Calu3 (cell line): ENCODE results near the gene CAMSAP1. TPM values are rescaled to one million over a fixed set of nuclear protein-coding genes. Genes with fewer than 3 reads are reported as not detected.
"Not testable (repeated sequence)": the region's sequence is repeated elsewhere in the genome, so short reads cannot be mapped to it uniquely, and the experiment has no call there.

Experiments
- BruUV-seq: library from RNA; stranded (reverse); fragments of 400-500 nt; replicated peaks from 2 replicates; lab custom pipeline; 2021; lab: Mats Ljungman, UMichigan
- CTCF ChIA-PET: fragments of 300-600 bp; sonication (Branson Sonifier 250); formaldehyde crosslinking; loops from one replicate; lab custom pipeline; 2022; ENCODE audit warnings: antibody characterized with exemption; lab: Charles Lee
- DNase-seq: peaks from one replicate; pipeline ENCODE4 v3.0.0; 2022
- H3K27ac Mint-ChIP-seq: one replicate; pipeline ENCODE4 v1.8.0; 2022; ENCODE audit warnings: mixed read lengths; ENCODE audit not compliant: unreplicated experiment
- H3K27me3 Mint-ChIP-seq: one replicate; pipeline ENCODE4 v1.8.0; 2022; ENCODE audit warnings: mixed read lengths; ENCODE audit not compliant: unreplicated experiment
- H3K36me3 Mint-ChIP-seq: one replicate; pipeline ENCODE4 v1.8.0; 2022; ENCODE audit warnings: mild to moderate bottlenecking, moderate library complexity, mixed read lengths; ENCODE audit not compliant: insufficient read depth, unreplicated experiment
- H3K4me1 Mint-ChIP-seq: one replicate; pipeline ENCODE4 v1.8.0; 2022; ENCODE audit warnings: mild to moderate bottlenecking, low read depth, mixed read lengths; ENCODE audit not compliant: unreplicated experiment
- H3K4me3 Mint-ChIP-seq: one replicate; pipeline ENCODE4 v1.8.0; 2022; ENCODE audit warnings: mild to moderate bottlenecking, low read depth, moderate library complexity, mixed read lengths; ENCODE audit not compliant: unreplicated experiment
- H3K9me3 Mint-ChIP-seq: one replicate; pipeline ENCODE4 v1.8.0; 2022; ENCODE audit warnings: low read depth, mixed read lengths; ENCODE audit not compliant: unreplicated experiment
- intact Hi-C: fragments of 100-400 bp; cut with micrococcal nuclease; formaldehyde crosslinking; loops from one replicate; pipeline ENCODE4 v1.10.0; 2022; ENCODE audit not compliant: unreplicated experiment
- total RNA-seq: library from RNA; stranded (reverse); gene quantifications from 2 replicates; pipeline ENCODE4 v1.2.3, GENCODE V29; 2022
- TF ChIP-seq, protein P1 (sequence below): fragments of 200-600 bp; IDR thresholded peaks from one replicate; pipeline ENCODE4 v1.8.0; 2022; ENCODE audit warnings: antibody characterized with exemption; ENCODE audit not compliant: unreplicated experiment

Gene CAMSAP1
- total RNA-seq, 1 experiment from 2014 or later = 28.1 TPM

- BruUV-seq = no TSS peak
- no peaks in the 10 kb centered on the region for H3K9me3 Mint-ChIP-seq
- CTCF ChIA-PET = no interaction called here
- intact Hi-C loops = no loop called here
- H3K4me3 Mint-ChIP-seq = no peak overlapping the region
- H3K4me1 Mint-ChIP-seq = no peaks in the 10 kb centered on the region
- DNase-seq = no peak
- H3K36me3 Mint-ChIP-seq = peaks cover 6% of the 10 kb centered on the region
- TF ChIP-seq, protein P1, sequence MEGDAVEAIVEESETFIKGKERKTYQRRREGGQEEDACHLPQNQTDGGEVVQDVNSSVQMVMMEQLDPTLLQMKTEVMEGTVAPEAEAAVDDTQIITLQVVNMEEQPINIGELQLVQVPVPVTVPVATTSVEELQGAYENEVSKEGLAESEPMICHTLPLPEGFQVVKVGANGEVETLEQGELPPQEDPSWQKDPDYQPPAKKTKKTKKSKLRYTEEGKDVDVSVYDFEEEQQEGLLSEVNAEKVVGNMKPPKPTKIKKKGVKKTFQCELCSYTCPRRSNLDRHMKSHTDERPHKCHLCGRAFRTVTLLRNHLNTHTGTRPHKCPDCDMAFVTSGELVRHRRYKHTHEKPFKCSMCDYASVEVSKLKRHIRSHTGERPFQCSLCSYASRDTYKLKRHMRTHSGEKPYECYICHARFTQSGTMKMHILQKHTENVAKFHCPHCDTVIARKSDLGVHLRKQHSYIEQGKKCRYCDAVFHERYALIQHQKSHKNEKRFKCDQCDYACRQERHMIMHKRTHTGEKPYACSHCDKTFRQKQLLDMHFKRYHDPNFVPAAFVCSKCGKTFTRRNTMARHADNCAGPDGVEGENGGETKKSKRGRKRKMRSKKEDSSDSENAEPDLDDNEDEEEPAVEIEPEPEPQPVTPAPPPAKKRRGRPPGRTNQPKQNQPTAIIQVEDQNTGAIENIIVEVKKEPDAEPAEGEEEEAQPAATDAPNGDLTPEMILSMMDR = no peak
- H3K27me3 Mint-ChIP-seq = no peaks in the 10 kb centered on the region
- no peak overlapping the region for H3K27ac Mint-ChIP-seq
Measured at GRCh38 chr9:135949501-135950134, 42.3 kb upstream of the CAMSAP1 start.

GRCh38 chr9:135948968-135949367 is 41.6 kb upstream of the CAMSAP1 start:
- no peak overlapping the region for H3K4me3 Mint-ChIP-seq
- H3K27me3 Mint-ChIP-seq = no peaks in the 10 kb centered on the region
- H3K4me1 Mint-ChIP-seq = no peaks in the 10 kb centered on the region
- CTCF ChIA-PET = no interaction called here
- no peak overlapping the region for H3K27ac Mint-ChIP-seq
- no peak for DNase-seq
- intact Hi-C loops = no loop called here
- H3K36me3 Mint-ChIP-seq = peaks cover 6% of the 10 kb centered on the region
- no peaks in the 10 kb centered on the region for H3K9me3 Mint-ChIP-seq
- TF ChIP-seq, protein P1 = no peak
- no TSS peak for BruUV-seq

- DNase-seq = no peak
- Mint-ChIP-seq H3K9me3 (no peaks in the 10 kb centered on the region), H3K27me3 (no peaks in the 10 kb centered on the region), H3K27ac (no peak overlapping the region), H3K36me3 (peaks cover 6% of the 10 kb centered on the region), H3K4me1 (no peaks in the 10 kb centered on the region), H3K4me3 (no peak overlapping the region)
- CTCF ChIA-PET = no interaction called here
- intact Hi-C loops = no loop called here
- BruUV-seq = no TSS peak
- TF ChIP-seq, protein P1 = no peak
Measured at GRCh38 chr9:135948446-135948845, 41.1 kb upstream of the CAMSAP1 start.

DNA sequence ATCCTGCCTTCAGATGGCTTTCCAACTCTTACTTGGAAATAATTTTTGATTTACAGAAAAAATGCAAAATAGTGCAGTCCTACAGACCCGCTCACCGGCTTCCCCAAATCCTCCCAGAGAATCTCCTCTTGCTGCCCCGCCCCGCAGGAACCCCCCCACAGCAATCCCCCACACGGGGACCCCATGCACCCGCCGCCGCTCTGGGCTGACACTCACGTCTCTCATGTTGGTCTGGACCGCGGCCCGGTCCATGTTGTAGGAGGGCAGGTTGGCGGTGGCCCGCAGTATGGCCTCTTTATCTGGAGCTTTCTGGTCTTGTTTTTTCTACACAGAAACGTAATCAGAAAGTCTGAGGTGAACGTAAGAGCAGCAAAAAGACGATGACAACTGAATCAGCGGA is 40.2 kb upstream of the CAMSAP1 start:
- CTCF ChIA-PET = no interaction called here
- no peak for DNase-seq
- intact Hi-C loops = no loop called here
- TF ChIP-seq, protein P1 = no peak
- Mint-ChIP-seq H3K27me3 (no peaks in the 10 kb centered on the region), H3K36me3 (peaks cover 6% of the 10 kb centered on the region), H3K4me1 (no peaks in the 10 kb centered on the region), H3K27ac (no peak overlapping the region), H3K4me3 (no peak overlapping the region), H3K9me3 (no peaks in the 10 kb centered on the region)
- BruUV-seq = no TSS peak

DNA sequence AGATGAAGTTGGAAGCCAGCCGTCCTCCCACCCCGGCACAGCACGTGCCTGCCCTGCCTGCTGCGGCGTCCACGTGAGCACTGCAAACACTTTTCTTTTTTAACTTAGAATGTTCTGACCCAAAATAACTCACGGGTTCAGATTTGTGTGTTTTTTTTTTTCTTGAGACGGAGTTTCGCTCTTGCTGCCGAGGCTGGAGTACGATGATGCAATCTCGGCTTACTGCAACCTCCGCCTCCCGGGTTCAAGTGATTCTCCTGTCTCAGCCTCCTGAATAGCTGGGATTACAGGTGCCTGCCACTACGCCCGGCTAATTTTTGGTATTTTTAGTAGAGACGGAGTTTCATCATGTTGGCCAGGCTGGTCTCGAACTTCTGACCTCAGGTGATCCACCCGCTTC is 39.8 kb upstream of the CAMSAP1 start:
- CTCF ChIA-PET, BruUV-seq, intact Hi-C loops: not testable (repeated sequence)

More for the DNA sequence above, 39.8 kb upstream of the CAMSAP1 start:
- not testable (repeated sequence) for DNase-seq, H3K9me3 Mint-ChIP-seq, H3K27ac Mint-ChIP-seq, H3K4me1 Mint-ChIP-seq, H3K36me3 Mint-ChIP-seq, H3K4me3 Mint-ChIP-seq, H3K27me3 Mint-ChIP-seq
